Stomach smooth muscle (tissue), 2 donors: ENCODE data around the gene MYBPH.

Experiments
- H3K27ac ChIP-seq: one replicate; pipeline ENCODE4 v1.7.0; 2013; ENCODE audit warnings: mild to moderate bottlenecking, low read length, inconsistent platforms
- H3K27me3 ChIP-seq, 2 donors: one replicate each; pipeline ENCODE4 v1.7.0; 2013; ENCODE audit warnings: low read length in 2 of 2; ENCODE audit not compliant: insufficient read depth in 2 of 2, control insufficient read depth in 1 of 2
- H3K36me3 ChIP-seq, 2 donors: one replicate each; pipeline ENCODE4 v1.7.0; 2013; ENCODE audit warnings: low read length in 2 of 2; ENCODE audit not compliant: control insufficient read depth in 2 of 2, insufficient read depth in 2 of 2
- H3K4me1 ChIP-seq: one replicate; pipeline ENCODE4 v1.7.0; 2013; ENCODE audit warnings: low read length; ENCODE audit not compliant: control insufficient read depth, insufficient read depth
- H3K4me3 ChIP-seq, 2 donors: one replicate each; pipeline ENCODE4 v1.7.0; 2013; ENCODE audit warnings: low read length in 2 of 2
- H3K9ac ChIP-seq, 2 donors: one replicate each; pipeline ENCODE4 v1.7.0; 2013; ENCODE audit warnings: low read length in 2 of 2, mild to moderate bottlenecking in 1 of 2
- H3K9me3 ChIP-seq, 2 donors: one replicate each; pipeline ENCODE4 v1.7.0; 2013; ENCODE audit warnings: low read length in 2 of 2; ENCODE audit not compliant: control insufficient read depth in 2 of 2
- donor health status: healthy.
- donor health status: Pancreatic carcinoma.

Gene MYBPH

GRCh38 chr1:203175237-203175826 is at the start of gene MYBPH:
Gene MYBPH (minus strand): TSS chr1:203175826. CDS start chr1:203175755, 71 bp downstream.
- Histone ChIP-seq H3K9me3 (no peaks in the 10 kb centered on the region), H3K27me3 (no peaks in the 10 kb centered on the region), H3K36me3 (no peaks in the 10 kb centered on the region), H3K4me1 (peaks cover 2% of the 10 kb centered on the region), H3K9ac (no peak within 1 kb of the TSS), H3K4me3 (no peak within 1 kb of the TSS), H3K27ac (no peak within 1 kb of the TSS)

GRCh38 chr1:203225071-203225470 is 49.4 kb upstream of the MYBPH start:
- peaks cover 0 to 3% of the 10 kb centered on the region in 2 donors for H3K27me3 ChIP-seq
- H3K27ac ChIP-seq = no peak overlapping the region
- H3K36me3 ChIP-seq = no peaks in the 10 kb centered on the region
- H3K9me3 ChIP-seq = no peaks in the 10 kb centered on the region
- H3K9ac ChIP-seq = no peak overlapping the region
- H3K4me3 ChIP-seq = no peak overlapping the region
- no peaks in the 10 kb centered on the region for H3K4me1 ChIP-seq

DNA sequence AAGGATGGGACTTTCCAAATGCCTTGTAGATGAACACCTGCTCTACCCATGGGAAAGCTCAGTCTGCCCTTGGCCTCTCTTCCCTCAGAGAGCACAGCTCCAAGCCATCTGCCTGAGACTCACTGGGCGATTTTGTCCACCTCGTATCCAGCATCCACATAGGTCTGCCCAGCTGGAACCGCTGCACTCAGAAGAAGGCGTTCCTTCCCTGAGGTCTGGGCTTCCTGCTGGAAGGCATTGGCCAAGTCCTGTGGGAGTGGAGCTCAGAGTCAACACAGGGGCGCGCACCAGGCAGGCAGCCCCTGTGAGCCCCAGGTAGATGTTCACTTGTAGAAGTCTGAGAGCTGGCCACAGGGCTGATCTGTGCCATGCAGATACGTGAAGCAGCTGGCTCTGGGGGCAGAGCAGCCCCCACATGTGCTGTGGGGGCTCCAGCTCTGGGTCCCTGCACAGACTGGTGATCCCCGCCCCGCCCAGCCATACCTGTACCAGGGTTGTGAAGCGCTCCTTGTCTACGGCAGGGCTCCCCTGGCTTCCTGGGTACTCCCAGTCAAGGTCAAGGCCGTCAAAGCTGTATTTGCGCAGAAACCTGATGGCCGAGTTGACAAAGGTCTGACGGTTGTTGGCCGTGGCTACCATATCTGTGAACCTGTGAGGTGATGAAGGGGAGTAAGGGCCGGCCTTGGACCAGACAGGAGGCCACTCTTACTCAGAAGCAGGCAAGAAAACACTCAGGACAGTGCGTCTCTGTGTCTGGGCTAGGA is 47.6 kb upstream of the MYBPH start:
- peaks cover 0 to 2% of the 10 kb centered on the region in 2 donors for H3K27me3 ChIP-seq
- H3K27ac ChIP-seq = no peak overlapping the region
- no peaks in the 10 kb centered on the region for H3K36me3 ChIP-seq
- H3K9ac ChIP-seq = no peak overlapping the region
- no peaks in the 10 kb centered on the region for H3K4me1 ChIP-seq
- no peaks in the 10 kb centered on the region for H3K9me3 ChIP-seq
- no peak overlapping the region for H3K4me3 ChIP-seq

DNA sequence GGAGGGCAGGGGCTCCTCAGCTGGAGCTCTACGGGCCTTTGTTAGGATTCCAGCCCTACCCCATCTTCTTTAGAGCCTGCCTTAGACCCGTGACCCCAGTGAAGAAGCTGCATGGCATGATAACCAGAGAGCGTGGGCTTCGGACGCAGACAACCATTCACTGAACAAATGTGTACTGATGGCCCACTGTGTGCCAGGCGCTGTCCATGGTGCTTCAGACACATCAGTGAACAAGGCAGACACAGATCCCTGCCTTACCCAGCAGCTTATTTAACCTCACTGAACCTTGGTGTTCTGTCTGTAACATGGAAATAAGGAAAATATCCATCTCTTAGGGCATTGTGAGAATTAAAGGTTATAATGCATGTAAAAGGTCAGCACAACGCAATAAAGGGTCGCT is 44.3 kb upstream of the MYBPH start:
- Histone ChIP-seq H3K9ac (no peak overlapping the region), H3K36me3 (no peaks in the 10 kb centered on the region), H3K4me1 (no peaks in the 10 kb centered on the region), H3K27ac (no peak overlapping the region), H3K27me3 (peaks cover 5 to 6% of the 10 kb centered on the region in 2 donors), H3K9me3 (no peaks in the 10 kb centered on the region), H3K4me3 (no peak overlapping the region)

DNA sequence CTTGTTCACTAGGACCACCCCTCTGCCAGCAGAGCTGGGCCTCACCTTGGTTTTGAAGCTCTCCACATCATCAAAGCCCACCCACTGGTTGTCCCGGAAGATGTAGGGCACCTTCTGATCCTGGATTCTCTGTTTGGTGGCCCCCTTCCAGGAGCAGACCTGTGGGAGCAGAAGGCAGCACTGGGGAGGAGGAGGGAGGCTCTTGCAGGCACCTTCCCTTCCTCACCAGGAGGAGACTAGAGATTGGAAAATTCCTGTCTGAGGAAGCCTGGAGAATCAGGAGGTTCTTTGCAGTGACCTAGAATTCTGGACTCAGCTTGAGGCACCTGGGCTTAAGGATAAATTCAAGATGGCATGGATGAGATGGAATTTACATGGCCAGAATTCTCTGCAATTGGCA is 43.5 kb upstream of the MYBPH start:
- H3K9ac ChIP-seq = no peak overlapping the region
- no peak overlapping the region for H3K27ac ChIP-seq
- H3K36me3 ChIP-seq = no peaks in the 10 kb centered on the region
- no peaks in the 10 kb centered on the region for H3K4me1 ChIP-seq
- no peak overlapping the region for H3K4me3 ChIP-seq
- H3K27me3 ChIP-seq = peaks cover 5 to 6% of the 10 kb centered on the region in 2 donors
- H3K9me3 ChIP-seq = no peaks in the 10 kb centered on the region

DNA sequence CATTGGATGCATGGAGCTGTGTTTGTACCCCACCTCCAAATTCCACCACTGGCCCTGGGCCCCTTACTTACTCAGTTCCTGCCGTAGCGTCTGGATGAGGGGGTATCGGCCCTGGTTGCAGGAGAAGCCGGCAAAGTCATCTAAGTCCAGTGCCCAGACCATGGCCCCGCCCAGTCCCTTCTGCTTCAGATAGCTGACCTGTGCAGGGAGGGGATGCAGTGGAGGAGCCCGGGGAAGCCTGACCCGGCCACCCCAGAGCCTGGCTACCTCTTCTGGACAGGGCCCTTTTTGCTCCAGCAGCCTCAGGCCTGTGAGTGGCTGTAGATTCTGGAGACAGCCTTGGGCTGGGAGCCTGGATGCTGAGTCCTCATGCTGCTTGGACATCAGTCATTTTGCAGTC is 42.0 kb upstream of the MYBPH start:
- Histone ChIP-seq H3K36me3 (no peaks in the 10 kb centered on the region), H3K27ac (no peak overlapping the region)

DNA sequence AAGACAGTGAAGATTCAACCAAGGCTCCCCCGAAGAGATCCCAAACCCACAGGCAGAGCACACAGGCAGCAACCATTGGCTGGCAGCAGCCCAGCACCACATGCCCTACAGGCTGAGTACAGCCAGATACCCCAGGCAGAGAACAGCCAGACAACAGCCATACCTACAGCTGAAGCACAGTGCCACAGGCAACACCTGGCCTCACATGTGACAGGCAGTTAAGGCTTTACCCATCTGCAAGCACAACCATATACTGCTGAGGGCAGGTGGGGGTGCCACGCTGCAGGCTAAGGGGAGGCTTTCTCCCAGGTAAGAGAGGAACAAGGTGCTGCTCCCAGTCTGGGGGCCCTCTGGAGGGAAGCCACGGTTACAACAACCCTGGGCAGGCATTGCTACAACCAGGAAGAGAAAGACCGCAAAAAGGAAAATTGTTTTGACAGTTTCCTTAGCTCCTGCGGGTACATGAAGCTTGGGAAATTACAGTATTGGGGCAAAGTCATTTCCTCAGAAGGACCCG is 41.6 kb upstream of the MYBPH start:
- Histone ChIP-seq H3K36me3 (no peaks in the 10 kb centered on the region), H3K4me3 (no peak overlapping the region), H3K4me1 (no peaks in the 10 kb centered on the region), H3K9me3 (no peaks in the 10 kb centered on the region), H3K27me3 (peaks cover 5 to 6% of the 10 kb centered on the region in 2 donors), H3K9ac (no peak overlapping the region), H3K27ac (no peak overlapping the region)

More for the DNA sequence above, 42.0 kb upstream of the MYBPH start:
- H3K27me3 ChIP-seq = peaks cover 5 to 6% of the 10 kb centered on the region in 2 donors
- no peaks in the 10 kb centered on the region for H3K9me3 ChIP-seq
- no peak overlapping the region for H3K9ac ChIP-seq
- H3K4me1 ChIP-seq = no peaks in the 10 kb centered on the region
- no peak overlapping the region for H3K4me3 ChIP-seq

DNA sequence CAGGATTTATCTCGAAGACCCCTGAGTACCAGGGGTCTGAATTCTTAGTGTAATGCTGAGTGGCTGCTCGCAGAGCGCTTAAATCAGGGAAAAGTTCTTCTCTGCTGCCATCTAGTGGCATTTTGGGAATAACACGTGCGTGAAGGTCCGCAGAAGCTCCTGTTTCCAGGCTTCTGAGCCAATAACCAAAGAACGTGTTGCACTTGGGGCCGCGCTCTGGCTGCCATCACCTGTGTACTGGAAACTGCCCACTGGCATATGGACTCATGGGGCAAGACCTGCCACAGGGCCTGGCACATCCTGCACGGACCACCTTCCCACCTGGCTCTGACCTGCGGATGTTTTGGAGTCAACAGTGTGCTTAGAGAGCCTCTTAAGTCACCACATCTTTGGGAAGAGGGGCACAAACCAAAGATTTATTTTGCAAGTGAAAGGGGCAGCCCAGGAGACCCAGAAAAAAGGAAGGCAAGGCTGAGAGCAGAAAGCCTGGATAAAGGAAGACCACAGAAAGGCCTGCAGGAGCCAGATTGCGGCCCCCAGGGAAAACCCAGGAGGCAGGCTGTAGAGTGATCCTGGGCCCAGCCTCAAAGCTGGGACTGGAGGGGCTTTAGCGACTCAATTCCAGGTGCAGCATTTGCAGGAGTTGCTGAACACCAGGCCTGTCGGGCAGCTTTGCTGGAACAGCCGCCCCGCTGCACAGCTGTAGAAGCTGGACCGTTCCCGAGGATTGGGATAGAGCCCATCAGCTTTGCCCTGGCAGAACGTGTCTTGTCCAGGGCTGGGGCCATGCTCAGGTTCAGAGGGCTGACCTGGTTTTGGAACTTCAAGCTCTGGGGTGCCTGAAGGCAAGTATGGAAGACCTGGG is 40.9 kb upstream of the MYBPH start:
- Histone ChIP-seq H3K4me1 (no peaks in the 10 kb centered on the region), H3K27me3 (peaks cover 5 to 6% of the 10 kb centered on the region in 2 donors), H3K9ac (no peak overlapping the region), H3K36me3 (no peaks in the 10 kb centered on the region), H3K27ac (no peak overlapping the region), H3K9me3 (no peaks in the 10 kb centered on the region), H3K4me3 (no peak overlapping the region)

DNA sequence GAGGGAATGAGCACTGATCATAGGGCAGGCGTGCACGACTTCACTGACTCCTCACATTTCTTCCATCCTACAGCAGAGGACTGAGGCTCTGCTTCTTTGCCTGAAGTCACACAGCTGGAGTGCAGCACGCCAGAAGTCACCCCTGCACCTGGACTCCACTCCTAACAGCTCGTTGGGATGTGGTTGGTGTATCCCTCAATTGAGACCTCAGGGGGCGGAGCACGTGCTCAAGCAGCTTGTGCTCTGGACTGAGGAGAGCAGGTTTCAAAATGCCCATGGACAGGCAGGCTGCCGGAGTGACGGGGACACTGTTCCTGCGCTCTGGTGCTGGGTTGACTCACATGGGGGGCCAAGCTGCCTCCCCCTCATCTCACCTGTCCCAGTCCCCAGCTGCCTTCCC is 39.9 kb upstream of the MYBPH start:
- Histone ChIP-seq H3K4me1 (no peaks in the 10 kb centered on the region), H3K9ac (no peak overlapping the region), H3K4me3 (no peak overlapping the region), H3K9me3 (no peaks in the 10 kb centered on the region), H3K27me3 (peaks cover 5 to 6% of the 10 kb centered on the region in 2 donors), H3K27ac (no peak overlapping the region), H3K36me3 (no peaks in the 10 kb centered on the region)

DNA sequence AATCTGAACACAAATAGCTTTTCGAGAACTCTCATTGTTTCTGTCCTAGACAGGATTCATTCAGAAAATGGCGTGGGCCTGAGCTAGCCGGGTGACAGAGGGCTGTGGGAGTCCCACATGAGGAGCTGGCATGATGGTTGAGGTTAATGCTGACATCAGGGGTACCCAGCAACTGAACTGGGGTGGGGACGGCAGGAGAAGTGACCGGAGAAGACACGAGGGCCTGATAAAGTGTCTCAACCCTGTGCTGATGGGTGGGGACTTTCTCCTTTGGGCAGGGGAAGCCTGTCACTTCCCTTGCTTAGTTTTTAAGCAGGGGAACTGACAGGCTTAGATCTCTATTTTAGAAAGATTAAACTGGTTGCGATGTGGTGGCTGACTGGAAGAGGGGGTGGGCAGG is 39.2 kb upstream of the MYBPH start:
- H3K4me3 ChIP-seq = no peak overlapping the region
- H3K36me3 ChIP-seq = no peaks in the 10 kb centered on the region
- H3K27ac ChIP-seq = no peak overlapping the region
- no peaks in the 10 kb centered on the region for H3K4me1 ChIP-seq
- H3K9me3 ChIP-seq = no peaks in the 10 kb centered on the region
- H3K9ac ChIP-seq = no peak overlapping the region
- peaks cover 5 to 6% of the 10 kb centered on the region in 2 donors for H3K27me3 ChIP-seq
